ENCODE data around the gene SAYSD1.

The SAYSD1 gene

GRCh38 chr6:39085129-39085797 lies 29.7 kb downstream of the SAYSD1 start:
- Histone ChIP-seq H3K4me3 (ENCODE audit: low read length) (no peak overlapping the region), H3K4me1 (ENCODE audit: low read length) (peaks cover 35% of the 10 kb centered on the region), H3K9me3 (ENCODE audit: insufficient read depth, low read length) (no peaks in the 10 kb centered on the region), H3K27me3 (ENCODE audit: low read depth, low read length) (peaks cover 57% of the 10 kb centered on the region), H3K79me2 (ENCODE audit: low read length) (no peaks in the 10 kb centered on the region), H2AFZ (ENCODE audit: low read depth, low read length) (no peak overlapping the region), H3K9ac (ENCODE audit: low read length) (no peak overlapping the region), H3K27ac (ENCODE audit: low read length) (no peak overlapping the region), H3K4me2 (ENCODE audit: low read length) (no peak overlapping the region), H3K36me3 (replicated peaks; ENCODE audit: low read depth, low read length) (no peaks in the 10 kb centered on the region), H4K20me1 (ENCODE audit: insufficient read depth, low read length) (peaks cover 10% of the 10 kb centered on the region; the same call in 1 of the 2 replicates)
- TF ChIP-seq EZH2phosphoT487 (IDR thresholded peaks at IDR 0.05; ENCODE audit: low read depth): no peak
- TF ChIP-seq, protein P1, sequence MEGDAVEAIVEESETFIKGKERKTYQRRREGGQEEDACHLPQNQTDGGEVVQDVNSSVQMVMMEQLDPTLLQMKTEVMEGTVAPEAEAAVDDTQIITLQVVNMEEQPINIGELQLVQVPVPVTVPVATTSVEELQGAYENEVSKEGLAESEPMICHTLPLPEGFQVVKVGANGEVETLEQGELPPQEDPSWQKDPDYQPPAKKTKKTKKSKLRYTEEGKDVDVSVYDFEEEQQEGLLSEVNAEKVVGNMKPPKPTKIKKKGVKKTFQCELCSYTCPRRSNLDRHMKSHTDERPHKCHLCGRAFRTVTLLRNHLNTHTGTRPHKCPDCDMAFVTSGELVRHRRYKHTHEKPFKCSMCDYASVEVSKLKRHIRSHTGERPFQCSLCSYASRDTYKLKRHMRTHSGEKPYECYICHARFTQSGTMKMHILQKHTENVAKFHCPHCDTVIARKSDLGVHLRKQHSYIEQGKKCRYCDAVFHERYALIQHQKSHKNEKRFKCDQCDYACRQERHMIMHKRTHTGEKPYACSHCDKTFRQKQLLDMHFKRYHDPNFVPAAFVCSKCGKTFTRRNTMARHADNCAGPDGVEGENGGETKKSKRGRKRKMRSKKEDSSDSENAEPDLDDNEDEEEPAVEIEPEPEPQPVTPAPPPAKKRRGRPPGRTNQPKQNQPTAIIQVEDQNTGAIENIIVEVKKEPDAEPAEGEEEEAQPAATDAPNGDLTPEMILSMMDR (IDR thresholded peaks at IDR 0.05; ENCODE audit: low read depth, low read length): no peak

DNA sequence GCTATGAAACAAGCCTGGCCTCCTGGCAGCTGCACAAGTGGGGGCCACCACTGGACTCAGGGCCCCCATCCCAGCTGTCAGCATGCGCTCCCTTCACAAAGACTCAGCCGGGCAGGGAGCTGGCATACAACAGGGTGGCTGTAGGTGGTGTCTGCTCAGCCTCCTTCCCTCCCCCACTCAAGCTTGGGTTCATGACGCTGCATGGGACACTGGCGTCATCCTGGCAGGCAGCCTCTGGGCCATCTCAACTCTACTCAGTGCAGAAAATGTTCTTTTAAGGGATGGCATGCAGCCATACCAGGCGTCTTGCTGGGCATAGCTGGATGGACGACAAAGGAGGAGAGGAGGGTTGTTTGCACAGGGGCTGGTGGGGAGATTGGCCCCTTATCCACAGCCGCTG lies 30.5 kb downstream of the SAYSD1 start:
- Histone ChIP-seq H2AFZ (ENCODE audit: low read depth, low read length) (no peak overlapping the region), H3K9ac (ENCODE audit: low read length) (no peak overlapping the region), H3K4me2 (ENCODE audit: low read length) (no peak overlapping the region), H3K4me3 (ENCODE audit: low read length) (no peak overlapping the region), H3K4me1 (ENCODE audit: low read length) (peaks cover 35% of the 10 kb centered on the region), H3K36me3 (replicated peaks; ENCODE audit: low read depth, low read length) (no peaks in the 10 kb centered on the region), H3K27ac (ENCODE audit: low read length) (no peak overlapping the region), H3K27me3 (ENCODE audit: low read depth, low read length) (peaks cover 50% of the 10 kb centered on the region), H3K9me3 (ENCODE audit: insufficient read depth, low read length) (no peaks in the 10 kb centered on the region), H4K20me1 (ENCODE audit: insufficient read depth, low read length) (peaks cover 10% of the 10 kb centered on the region; the same call in 1 of the 2 replicates), H3K79me2 (ENCODE audit: low read length) (no peaks in the 10 kb centered on the region)
- TF ChIP-seq, protein P1 (IDR thresholded peaks at IDR 0.05; ENCODE audit: low read depth, low read length): no peak
- no peak for TF ChIP-seq EZH2phosphoT487 (IDR thresholded peaks at IDR 0.05; ENCODE audit: low read depth)

DNA sequence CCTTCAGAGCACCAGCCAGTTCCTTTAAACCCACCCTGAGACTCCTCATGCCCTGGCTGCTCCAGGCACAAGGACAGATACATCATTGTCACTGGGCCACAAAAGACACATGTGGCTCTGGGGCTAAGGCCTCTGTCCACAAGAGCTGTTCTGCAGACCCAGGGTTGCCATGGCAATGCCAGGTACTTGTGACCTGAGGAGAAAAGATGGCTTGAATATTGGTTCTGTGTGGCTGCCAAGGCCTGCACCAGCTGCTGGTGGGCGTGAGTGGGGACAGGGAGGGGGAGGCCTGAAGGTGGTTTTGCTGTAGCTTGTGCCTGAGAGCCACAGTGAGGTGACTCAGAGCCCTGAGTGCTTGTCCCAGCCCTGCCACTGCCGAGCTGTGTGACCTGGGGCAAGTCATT lies 31.8 kb downstream of the SAYSD1 start:
- Histone ChIP-seq H3K36me3 (replicated peaks; ENCODE audit: low read depth, low read length) (no peaks in the 10 kb centered on the region), H4K20me1 (ENCODE audit: insufficient read depth, low read length) (peaks cover 10% of the 10 kb centered on the region; the same call in 1 of the 2 replicates), H3K4me3 (ENCODE audit: low read length) (no peak overlapping the region), H3K4me2 (ENCODE audit: low read length) (0 out of 2 replicates have a peak overlapping the region, but pooled peaks have one; percentile 47), H3K9ac (ENCODE audit: low read length) (no peak overlapping the region), H3K9me3 (ENCODE audit: insufficient read depth, low read length) (no peaks in the 10 kb centered on the region), H3K4me1 (ENCODE audit: low read length) (peaks cover 35% of the 10 kb centered on the region), H3K27ac (ENCODE audit: low read length) (no peak overlapping the region), H3K79me2 (ENCODE audit: low read length) (no peaks in the 10 kb centered on the region), H2AFZ (ENCODE audit: low read depth, low read length) (no peak overlapping the region), H3K27me3 (ENCODE audit: low read depth, low read length) (peaks cover 37% of the 10 kb centered on the region)
- TF ChIP-seq, protein P1 (IDR thresholded peaks at IDR 0.05; ENCODE audit: low read depth, low read length): no peak
- no peak for TF ChIP-seq EZH2phosphoT487 (IDR thresholded peaks at IDR 0.05; ENCODE audit: low read depth)

- H3K4me2 ChIP-seq (ENCODE audit: low read length): peak overlapping the region; percentile 47
- H3K4me1 ChIP-seq (ENCODE audit: low read length): peaks cover 35% of the 10 kb centered on the region
- H2AFZ ChIP-seq (ENCODE audit: low read depth, low read length): no peak overlapping the region
- H3K4me3 ChIP-seq (ENCODE audit: low read length): no peak overlapping the region
- H3K27ac ChIP-seq (ENCODE audit: low read length): no peak overlapping the region
- 0 out of 2 replicates have a peak, but pooled peaks cover 6% of the 10 kb centered on the region for H4K20me1 ChIP-seq (ENCODE audit: insufficient read depth, low read length)
- H3K9ac ChIP-seq (ENCODE audit: low read length): no peak overlapping the region
- TF ChIP-seq EZH2phosphoT487 (IDR thresholded peaks at IDR 0.05; ENCODE audit: low read depth): no peak
- TF ChIP-seq, protein P1 (IDR thresholded peaks at IDR 0.05; ENCODE audit: low read depth, low read length): no peak
- H3K9me3 ChIP-seq (ENCODE audit: insufficient read depth, low read length): no peaks in the 10 kb centered on the region
- no peaks in the 10 kb centered on the region for H3K36me3 ChIP-seq (replicated peaks; ENCODE audit: low read depth, low read length)
- H3K27me3 ChIP-seq (ENCODE audit: low read depth, low read length): peaks cover 28% of the 10 kb centered on the region
- no peaks in the 10 kb centered on the region for H3K79me2 ChIP-seq (ENCODE audit: low read length)
Observed at GRCh38 chr6:39082310-39082709, 32.7 kb downstream of the SAYSD1 start.
